GM21381 (cell line): ENCODE data around the gene PRPF19.
A peak's percentile ranks its signal among the peaks of the same experiment; 100 is the strongest.

Experiments
- ATAC-seq: cut with Tn5 transposase; IDR thresholded peaks from one replicate; pipeline ENCODE4 v1.9.1; 2021; ENCODE audit warnings: mild to moderate bottlenecking, moderate library complexity; ENCODE audit not compliant: unreplicated experiment

Gene PRPF19

GRCh38 chr11:60847281-60847680, 59.1 kb downstream of the PRPF19 start:
- no peak for ATAC-seq

GRCh38 chr11:60845338-60845737, 61.0 kb downstream of the PRPF19 start:
- no peak for ATAC-seq

- no peak for ATAC-seq
Measured at GRCh38 chr11:60844870-60845221, 61.5 kb downstream of the PRPF19 start.

GRCh38 chr11:60844045-60844869, 62.1 kb downstream of the PRPF19 start:
- ATAC-seq: no peak

- no peak for ATAC-seq
Measured at GRCh38 chr11:60842668-60843600, 63.5 kb downstream of the PRPF19 start.

GRCh38 chr11:60841797-60842667, 64.4 kb downstream of the PRPF19 start, which contains the start of gene CCDC86:
TSS of gene CCDC86 (plus strand) at chr11:60842113. CDS start at chr11:60842125, 12 bp downstream.
- ATAC-seq: peak; percentile 89
